Left lung (tissue), 10 donors: Measurements from ENCODE around the gene HEPN1. TPM values are rescaled to one million over a fixed set of nuclear protein-coding genes. Genes with fewer than 3 reads are reported as not detected.
A peak's percentile ranks its signal among the peaks of the same experiment; 100 is the strongest.
"Not testable (repeated sequence)": the region's sequence is repeated elsewhere in the genome, so short reads cannot be mapped to it uniquely, and the experiment has no call there.

Source experiments
- ATAC-seq: fragments of 200-7000 bp; cut with Tn5 transposase; one replicate; pipeline ENCODE4 v1.9.1; 2020; ENCODE audit warnings: moderate library complexity
- DNase-seq, 4 donors: peaks; one replicate each; pipeline ENCODE4 v3.0.0-alpha.2; 2013 to 2020
- H3K27ac ChIP-seq, 2 donors: fragments of 200-600 bp; sonication (generic) in 1 of 2; one replicate each; pipeline versions ENCODE4 v1.5.0 to v1.8.0; 2020 to 2021
- H3K27me3 ChIP-seq, 2 donors: fragments of 200-600 bp; sonication (generic) in 1 of 2; one replicate each; pipeline versions ENCODE4 v1.5.0 to v1.8.0; 2020 to 2021
- H3K36me3 ChIP-seq, 2 donors: fragments of 200-600 bp; sonication (generic) in 1 of 2; one replicate each; pipeline versions ENCODE4 v1.5.0 to v1.8.0; 2020 to 2021
- H3K4me1 ChIP-seq, 2 donors: fragments of 200-600 bp; one replicate each; pipeline ENCODE4 v1.8.0; 2021
- H3K4me3 ChIP-seq, 2 donors: fragments of 200-600 bp; sonication (generic) in 1 of 2; one replicate each; pipeline versions ENCODE4 v1.5.0 to v1.8.0; 2020 to 2021; ENCODE audit warnings: mild to moderate bottlenecking in 1 of 2
- H3K9me3 ChIP-seq, 2 donors: fragments of 200-600 bp; sonication (generic) in 1 of 2; one replicate each; pipeline versions ENCODE4 v1.5.0 to v1.8.0; 2020 to 2021
- intact Hi-C, 2 donors: fragments of 100-400 bp; cut with DNase I; formaldehyde crosslinking; loops; one replicate each; pipeline versions ENCODE4 v1.11.2 to v1.14.2; 2022
- polyA plus RNA-seq, 6 donors: library from polyadenylated mRNA; unstranded; fragments of 120-200 nt; gene quantifications; one replicate each; pipeline ENCODE4 v1.2.1, GENCODE V29; 2013; ENCODE audit not compliant: insufficient read length in 6 of 6
- total RNA-seq, 2 donors: library from RNA; stranded (reverse); fragmentation: NEBNext Ultra II Directional; extraction: Animal tissue kit (Norgen Biotek cat#: 25700); gene quantifications; one replicate each; pipeline ENCODE4 v1.2.1, GENCODE V29; 2021
- TF ChIP-seq, protein P1 (sequence below), 2 donors: fragments of 200-600 bp; sonication (generic) in 1 of 2; IDR thresholded peaks; one replicate each; pipeline versions ENCODE4 v1.5.0 to v1.8.0; 2021; ENCODE audit warnings: antibody characterized with exemption in 2 of 2
- donor health status: DM: no; HTN: yes; CAD: no.
- donor health status: DM: no; HTN: no; CAD: no.

The HEPN1 gene
- total and polyA plus RNA-seq, 8 donors, result 0.15 TPM; not detected in 7

DNA sequence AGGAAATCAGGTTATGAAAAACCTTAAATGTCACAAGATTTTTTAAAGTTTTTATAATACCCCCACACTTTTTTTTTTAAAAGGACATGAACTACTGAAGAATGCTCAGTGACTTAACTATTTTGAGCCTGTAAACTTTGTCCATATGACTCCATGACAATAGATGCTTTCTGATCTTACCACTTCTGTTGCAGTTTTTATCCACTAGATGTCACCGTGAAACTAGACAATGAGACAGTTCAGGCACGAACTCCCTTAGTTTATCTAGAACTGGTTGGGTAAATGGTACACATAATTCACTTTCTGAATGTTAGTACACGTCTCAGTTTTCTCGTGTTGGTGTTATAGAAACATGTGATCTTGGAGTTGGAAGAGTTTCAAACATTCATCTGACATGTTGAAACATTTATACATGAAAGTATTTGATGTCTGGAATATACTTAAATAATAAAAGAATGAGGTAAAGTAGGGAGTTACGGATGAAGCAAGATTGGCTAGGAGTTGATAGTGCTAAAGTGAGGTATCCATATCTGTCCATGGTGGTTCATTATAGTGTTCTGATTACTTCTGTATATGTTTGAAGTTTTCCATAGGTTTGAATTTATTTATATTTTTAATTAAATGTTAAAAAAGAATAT lies 43.0 kb downstream of the HEPN1 start:
- intact Hi-C loops, result loop anchor here in 1 of 2 donors (10.0 kb wide), 1 partner anchor 183 kb away; no protein-coding TSS in a partner anchor
- peak; percentile 96 for ATAC-seq
- no peaks in the 10 kb centered on the region for H3K4me1 ChIP-seq
- DNase-seq, result peak in 2 of 4 donors; percentile 49 to 77
- no peaks in the 10 kb centered on the region for H3K36me3 ChIP-seq
- H3K27ac ChIP-seq, result no peak overlapping the region
- no peak overlapping the region for H3K4me3 ChIP-seq
- H3K27me3 ChIP-seq, result no peaks in the 10 kb centered on the region
- TF ChIP-seq, protein P1, sequence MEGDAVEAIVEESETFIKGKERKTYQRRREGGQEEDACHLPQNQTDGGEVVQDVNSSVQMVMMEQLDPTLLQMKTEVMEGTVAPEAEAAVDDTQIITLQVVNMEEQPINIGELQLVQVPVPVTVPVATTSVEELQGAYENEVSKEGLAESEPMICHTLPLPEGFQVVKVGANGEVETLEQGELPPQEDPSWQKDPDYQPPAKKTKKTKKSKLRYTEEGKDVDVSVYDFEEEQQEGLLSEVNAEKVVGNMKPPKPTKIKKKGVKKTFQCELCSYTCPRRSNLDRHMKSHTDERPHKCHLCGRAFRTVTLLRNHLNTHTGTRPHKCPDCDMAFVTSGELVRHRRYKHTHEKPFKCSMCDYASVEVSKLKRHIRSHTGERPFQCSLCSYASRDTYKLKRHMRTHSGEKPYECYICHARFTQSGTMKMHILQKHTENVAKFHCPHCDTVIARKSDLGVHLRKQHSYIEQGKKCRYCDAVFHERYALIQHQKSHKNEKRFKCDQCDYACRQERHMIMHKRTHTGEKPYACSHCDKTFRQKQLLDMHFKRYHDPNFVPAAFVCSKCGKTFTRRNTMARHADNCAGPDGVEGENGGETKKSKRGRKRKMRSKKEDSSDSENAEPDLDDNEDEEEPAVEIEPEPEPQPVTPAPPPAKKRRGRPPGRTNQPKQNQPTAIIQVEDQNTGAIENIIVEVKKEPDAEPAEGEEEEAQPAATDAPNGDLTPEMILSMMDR (IDR thresholded peaks at IDR 0.05), result peak; percentile 52 to 60
- no peaks in the 10 kb centered on the region for H3K9me3 ChIP-seq

DNA sequence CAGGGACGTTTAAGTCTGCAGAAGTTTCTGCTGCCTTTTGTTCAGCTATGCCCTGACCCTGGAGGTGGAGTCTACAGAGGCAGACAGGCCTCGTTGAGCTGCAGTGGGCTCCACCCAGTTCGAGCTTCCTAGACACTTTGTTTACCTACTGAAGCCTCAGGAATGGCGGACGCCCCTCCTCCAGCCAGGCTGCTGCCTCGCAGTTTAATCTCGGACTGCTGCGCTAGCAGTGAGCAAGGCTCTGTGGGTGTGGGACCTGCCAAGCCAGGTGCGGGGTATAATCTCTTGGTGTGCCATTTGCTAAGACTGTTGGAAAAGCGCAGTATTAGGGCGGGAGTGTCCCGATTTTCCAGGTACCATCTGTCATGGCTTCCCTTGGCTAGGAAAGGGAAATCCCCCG lies 49.1 kb downstream of the HEPN1 start:
- H3K36me3 ChIP-seq, H3K27ac ChIP-seq, H3K4me1 ChIP-seq, DNase-seq, H3K4me3 ChIP-seq, H3K27me3 ChIP-seq, H3K9me3 ChIP-seq, ATAC-seq: not testable (repeated sequence)
- intact Hi-C loops, result loop anchor here in 1 of 2 donors (10.0 kb wide), 1 partner anchor 177 kb away; no protein-coding TSS in a partner anchor

Other genes with a start within 250 kb of the HEPN1 start
- 10 to 100 TPM; 34.6 to 71.5 TPM for gene SIAE, start 245.5 kb upstream of the HEPN1 start, total RNA-seq
- 10 to 100 TPM; 13.3 to 17.5 (median 16.1) TPM for gene SIAE, start 245.5 kb upstream of the HEPN1 start, polyA plus RNA-seq
- 1 to 10 TPM; 5.6 TPM for gene SPA17, start 245.3 kb upstream of the HEPN1 start, total RNA-seq
- 10 to 100 TPM in 5 of 6 donors, 1 to 10 TPM in 1; 9.7 to 20.9 (median 16.5) TPM for gene SPA17, start 245.3 kb upstream of the HEPN1 start, polyA plus RNA-seq
- 10 to 100 TPM; 50.5 to 62.1 TPM for gene NRGN, start 179.3 kb upstream of the HEPN1 start, total RNA-seq
- 10 to 100 TPM; 16.5 to 25.1 (median 22.1) TPM for gene NRGN, start 179.3 kb upstream of the HEPN1 start, polyA plus RNA-seq
- 10 to 100 TPM; 16.0 to 35.6 TPM for gene VSIG2, start 167.0 kb upstream of the HEPN1 start, total RNA-seq
- gene VSIG2, start 167.0 kb upstream of the HEPN1 start, polyA plus RNA-seq, result 10 to 100 TPM; 25.0 to 32.6 (median 27.5) TPM
- 100 to 1,000 TPM; 116 to 119 TPM for gene ESAM, start 157.0 kb upstream of the HEPN1 start, total RNA-seq
- 100 to 1,000 TPM; 103 to 139 (median 121) TPM for gene ESAM, start 157.0 kb upstream of the HEPN1 start, polyA plus RNA-seq
- 10 to 100 TPM in 1 of 2 donors, 1 to 10 TPM in 1; 9.4 to 12.2 TPM for gene MSANTD2, start 118.8 kb upstream of the HEPN1 start, total RNA-seq
- gene MSANTD2, start 118.8 kb upstream of the HEPN1 start, polyA plus RNA-seq, result 10 to 100 TPM; 33.5 to 46.3 (median 44.0) TPM
- 10 to 100 TPM; 11.0 to 11.4 TPM for gene ROBO3, start 53.8 kb upstream of the HEPN1 start, total RNA-seq
- 10 to 100 TPM; 38.8 to 54.8 (median 49.1) TPM for gene ROBO3, start 53.8 kb upstream of the HEPN1 start, polyA plus RNA-seq
- gene ROBO4, start 21.4 kb upstream of the HEPN1 start, total RNA-seq, result 10 to 100 TPM; 38.2 to 39.4 TPM
- gene ROBO4, start 21.4 kb upstream of the HEPN1 start, polyA plus RNA-seq, result 10 to 100 TPM; 31.1 to 61.9 (median 49.4) TPM
- gene HEPACAM, start 16.8 kb downstream of the HEPN1 start, total RNA-seq, result not detected
- gene HEPACAM, start 16.8 kb downstream of the HEPN1 start, polyA plus RNA-seq, result under 1 TPM in 5 of 6 donors, not detected in 1; 0.04 to 0.31 (median 0.07) TPM
- gene CCDC15, start 35.0 kb downstream of the HEPN1 start, total RNA-seq, result 1 to 10 TPM; 1.7 to 2.7 TPM
- 10 to 100 TPM in 1 of 6 donors, 1 to 10 TPM in 5; 5.1 to 10.1 (median 6.5) TPM for gene CCDC15, start 35.0 kb downstream of the HEPN1 start, polyA plus RNA-seq
- gene SLC37A2, start 144.1 kb downstream of the HEPN1 start, total RNA-seq, result 10 to 100 TPM; 19.3 to 42.5 TPM
- 1 to 10 TPM; 2.2 to 4.0 (median 3.2) TPM for gene SLC37A2, start 144.1 kb downstream of the HEPN1 start, polyA plus RNA-seq
- gene TMEM218, start 192.4 kb downstream of the HEPN1 start, total RNA-seq, result 10 to 100 TPM; 19.9 to 28.1 TPM
- gene TMEM218, start 192.4 kb downstream of the HEPN1 start, polyA plus RNA-seq, result 10 to 100 TPM; 51.6 to 58.7 (median 53.6) TPM
- 10 to 100 TPM in 1 of 2 donors, 1 to 10 TPM in 1; 6.7 to 13.1 TPM for gene PKNOX2, start 245.5 kb downstream of the HEPN1 start, total RNA-seq
- 10 to 100 TPM; 14.1 to 18.9 (median 17.3) TPM for gene PKNOX2, start 245.5 kb downstream of the HEPN1 start, polyA plus RNA-seq